Inflammatory macrophage (primary cell): ENCODE data around the gene PTPN2.
A peak's percentile ranks its signal among the peaks of the same experiment; 100 is the strongest.
"Not testable (repeated sequence)": the region's sequence is repeated elsewhere in the genome, so short reads cannot be mapped to it uniquely, and the experiment has no call there.

Experiments
- DNase-seq, 2 donors: peaks; one replicate each; pipeline ENCODE4 v3.0.0-alpha.2; 2020 to 2022

The PTPN2 gene

GRCh38 chr18:12891561-12891960 lies 7.5 kb upstream of the PTPN2 start:
- DNase-seq: peak in 1 of 2 donors; percentile 31

DNA sequence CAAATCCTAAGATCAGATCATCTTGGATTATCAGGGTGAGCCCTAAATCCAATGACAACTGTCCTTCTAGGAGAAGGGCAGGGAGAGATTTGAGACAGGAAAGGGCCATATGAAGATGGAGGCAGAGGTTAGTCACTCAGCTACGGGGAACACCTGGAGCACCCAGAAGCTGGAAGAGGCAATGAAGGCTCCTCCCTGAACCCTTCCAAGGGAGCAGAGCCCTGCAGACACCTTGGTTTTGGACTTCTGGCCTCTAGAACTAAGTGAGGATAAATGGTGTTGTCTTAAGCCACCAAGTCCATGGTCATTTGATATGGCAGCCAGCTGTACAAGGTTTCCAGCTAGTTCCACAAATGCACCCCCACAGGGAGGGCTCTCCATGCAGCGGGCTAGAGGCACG lies 6.9 kb upstream of the PTPN2 start:
- DNase-seq: no peak

GRCh38 chr18:12886498-12887126 lies 2.6 kb upstream of the PTPN2 start:
- peak; percentile 26 to 27 for DNase-seq

GRCh38 chr18:12885500-12885899 lies 1.5 kb upstream of the PTPN2 start:
- no peak for DNase-seq

DNA sequence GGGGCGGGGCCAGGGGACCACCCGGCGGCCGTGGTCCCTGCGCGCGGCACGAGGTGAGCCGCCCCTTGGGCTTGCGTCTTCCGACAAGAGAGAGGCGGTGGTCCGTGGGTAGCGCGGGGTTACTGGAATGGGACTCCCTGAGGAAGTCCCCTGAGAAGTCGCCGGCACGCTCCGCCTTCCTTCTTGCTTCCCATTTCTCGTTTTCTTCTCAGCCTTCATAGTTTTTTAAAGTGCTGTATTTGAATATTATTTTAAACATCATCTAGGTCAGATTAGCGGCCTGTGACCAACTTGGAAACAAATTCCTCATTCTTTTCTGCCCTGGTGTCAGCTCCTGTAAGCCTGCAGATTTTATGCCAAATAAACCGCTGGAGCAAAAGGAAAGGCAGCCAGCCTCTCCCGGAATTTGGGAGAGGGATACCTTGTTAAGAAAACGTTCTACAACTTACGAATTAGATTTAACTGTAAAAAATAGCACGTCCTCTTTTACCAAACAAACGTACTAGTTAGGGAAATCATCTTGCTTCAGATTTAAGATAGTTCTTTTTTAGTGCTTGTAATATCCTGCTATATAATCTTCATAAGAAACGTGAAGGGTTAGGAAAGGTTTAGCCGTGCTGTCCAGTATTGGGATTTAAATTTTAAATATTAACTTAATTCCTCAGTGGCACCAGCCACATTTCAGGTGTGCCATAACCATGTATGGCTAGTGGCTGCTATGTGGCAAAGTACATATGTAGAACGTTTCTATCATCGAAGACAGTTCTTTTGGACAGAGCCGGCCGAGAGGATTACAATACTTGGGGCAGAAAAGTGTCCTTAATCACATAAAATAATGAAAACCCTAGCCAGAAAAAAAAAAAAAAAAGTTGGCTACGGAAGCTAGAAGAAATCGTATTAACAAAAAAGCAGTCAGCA lies 628 bp upstream of the PTPN2 start:
- DNase-seq: no peak

DNA sequence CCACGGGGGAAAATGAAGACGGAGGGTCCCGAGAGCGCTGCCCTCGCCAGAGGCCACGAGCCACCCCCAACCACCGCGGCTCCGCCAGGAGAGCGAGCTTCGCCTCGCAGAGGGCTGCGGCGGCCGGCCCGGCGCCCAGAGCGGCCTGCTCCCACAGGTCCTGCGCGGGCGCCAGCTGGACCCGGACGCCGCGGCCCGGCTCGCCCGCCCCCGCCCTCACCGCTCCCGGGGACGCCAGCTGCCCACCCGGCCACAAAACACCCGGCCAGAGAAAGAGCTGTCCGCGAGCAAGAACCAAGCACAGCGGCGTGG lies 709 bp downstream of the PTPN2 start:
- no peak for DNase-seq

DNA sequence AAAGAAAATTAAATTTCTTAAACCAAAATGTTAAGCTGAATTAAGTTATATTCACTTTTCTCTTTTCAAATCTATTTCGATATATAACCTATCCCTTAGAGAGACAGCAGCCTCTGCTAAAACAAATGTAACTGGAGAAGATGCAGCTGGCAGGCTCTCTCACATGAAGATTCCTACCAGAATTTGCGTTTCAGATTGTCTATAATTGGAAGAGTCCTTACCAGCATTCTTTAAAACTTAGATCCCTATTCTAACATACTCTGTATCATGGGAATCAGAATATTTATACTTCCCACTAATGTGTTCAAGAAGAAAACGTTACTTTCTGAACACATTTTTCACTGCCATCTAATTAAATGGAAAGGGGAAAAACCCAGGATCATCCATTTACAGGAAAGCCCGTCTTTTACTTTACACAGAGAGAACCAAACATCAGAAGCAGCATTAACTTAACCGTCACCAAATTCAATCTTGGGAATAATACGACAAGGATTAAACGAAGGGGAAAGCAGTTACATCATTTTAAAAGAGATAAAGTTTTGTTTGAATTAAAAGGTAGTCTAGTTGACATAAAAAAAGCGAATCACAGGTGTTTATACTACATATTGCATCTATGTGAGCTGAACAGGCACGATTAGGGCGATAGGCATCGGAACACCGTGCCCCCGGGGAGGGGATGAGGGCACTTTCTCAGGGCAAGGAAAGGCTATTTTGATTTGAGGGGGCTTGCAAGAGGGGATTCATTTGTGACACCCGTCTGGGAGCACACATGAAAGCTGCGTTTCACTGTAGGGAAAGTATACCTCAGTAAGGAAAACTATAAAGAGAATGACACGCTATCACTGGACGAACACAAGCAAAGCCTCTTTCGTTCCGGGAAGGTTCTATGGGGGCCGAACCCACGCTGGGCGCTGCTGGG lies 1.3 kb downstream of the PTPN2 start:
- no peak for DNase-seq

DNA sequence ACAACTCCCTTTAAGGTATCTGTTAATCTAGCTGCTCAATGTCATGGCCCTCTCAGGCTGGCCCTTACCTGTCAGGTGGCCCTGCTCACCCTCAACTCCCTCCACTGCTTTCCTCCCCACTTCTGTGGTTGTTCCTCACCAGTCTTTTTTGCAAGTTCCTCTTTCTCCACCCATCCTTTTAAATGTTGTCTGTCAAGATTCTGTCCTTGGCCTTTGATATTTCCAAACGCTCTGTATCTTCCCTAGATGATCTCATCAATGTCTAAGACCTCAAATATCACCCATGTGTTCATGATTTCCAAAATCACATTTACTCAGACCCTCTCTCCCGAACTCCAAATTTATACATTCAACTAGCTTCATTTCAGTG lies 3.5 kb downstream of the PTPN2 start:
- DNase-seq: peak; percentile 33 to 64

DNA sequence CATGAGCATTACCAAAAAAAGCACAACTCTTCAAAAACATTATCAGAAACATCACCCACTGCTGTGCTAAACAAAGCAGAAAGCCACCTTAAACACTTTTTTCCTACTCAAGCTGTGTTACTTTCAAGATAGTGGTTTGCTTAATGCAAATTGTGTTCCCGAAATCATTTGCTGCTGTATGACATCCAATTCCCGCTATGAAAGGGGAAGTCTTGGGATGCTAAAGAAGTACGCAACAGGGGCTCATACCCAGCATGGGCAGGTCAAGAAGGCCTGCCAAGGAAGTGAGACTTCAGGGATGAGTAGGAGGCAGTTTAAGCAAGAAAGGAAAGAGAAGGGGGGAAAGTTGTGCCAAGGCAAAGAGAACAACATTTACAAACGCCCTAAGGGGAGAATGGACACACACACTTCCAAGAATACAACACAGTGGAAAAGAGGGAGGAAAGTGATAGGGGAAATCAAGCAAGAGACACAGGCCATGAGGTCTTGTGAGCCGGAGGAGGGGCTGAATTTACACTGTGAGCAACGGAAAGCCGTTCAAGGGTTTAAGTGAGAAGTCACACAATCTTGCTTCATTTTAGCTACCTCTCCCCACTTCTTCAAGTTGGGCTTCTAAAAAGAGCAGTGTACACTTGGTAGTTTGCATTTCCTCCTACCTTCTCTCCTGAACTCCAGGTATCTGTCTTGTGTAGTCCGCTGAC lies 4.0 kb downstream of the PTPN2 start:
- DNase-seq: peak; percentile 89 to 92

GRCh38 chr18:12874992-12875391 lies 9.0 kb downstream of the PTPN2 start:
- not testable (repeated sequence) for DNase-seq

GRCh38 chr18:12873961-12874567 lies 10.0 kb downstream of the PTPN2 start:
- not testable (repeated sequence) for DNase-seq

DNA sequence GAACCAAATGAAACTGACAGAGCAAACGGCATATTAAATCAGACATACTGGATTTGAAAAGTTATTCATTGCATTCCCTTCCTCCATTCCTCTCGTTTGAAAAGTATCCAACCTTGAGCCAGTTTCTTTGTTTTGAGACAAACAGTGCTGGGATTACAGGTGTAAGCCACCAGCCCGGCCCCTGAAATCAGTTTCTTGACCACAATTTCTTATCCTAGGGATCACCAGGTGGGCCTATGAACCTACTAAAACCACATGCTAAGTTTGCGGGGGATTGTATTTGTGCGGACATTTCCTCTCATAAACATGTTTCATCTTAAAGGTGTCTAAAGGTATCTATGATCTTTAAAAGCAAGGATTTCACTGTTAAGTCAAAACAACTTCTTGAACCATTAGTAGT lies 11.6 kb downstream of the PTPN2 start:
- no peak for DNase-seq

- DNase-seq: no peak
These were observed 15.5 kb downstream of the PTPN2 start for GRCh38 chr18:12868576-12868975.

GRCh38 chr18:12867441-12868123 lies 16.5 kb downstream of the PTPN2 start:
- peak in 1 of 2 donors; percentile 24 for DNase-seq

GRCh38 chr18:12863687-12864216 lies 20.3 kb downstream of the PTPN2 start:
- no peak for DNase-seq

- no peak for DNase-seq
These were observed 21.1 kb downstream of the PTPN2 start for GRCh38 chr18:12862874-12863482.

GRCh38 chr18:12862467-12862866 lies 21.6 kb downstream of the PTPN2 start:
- no peak for DNase-seq

GRCh38 chr18:12861637-12862036 lies 22.4 kb downstream of the PTPN2 start:
- no peak for DNase-seq

- no peak for DNase-seq
These were observed 23.5 kb downstream of the PTPN2 start for GRCh38 chr18:12860530-12860929.

DNA sequence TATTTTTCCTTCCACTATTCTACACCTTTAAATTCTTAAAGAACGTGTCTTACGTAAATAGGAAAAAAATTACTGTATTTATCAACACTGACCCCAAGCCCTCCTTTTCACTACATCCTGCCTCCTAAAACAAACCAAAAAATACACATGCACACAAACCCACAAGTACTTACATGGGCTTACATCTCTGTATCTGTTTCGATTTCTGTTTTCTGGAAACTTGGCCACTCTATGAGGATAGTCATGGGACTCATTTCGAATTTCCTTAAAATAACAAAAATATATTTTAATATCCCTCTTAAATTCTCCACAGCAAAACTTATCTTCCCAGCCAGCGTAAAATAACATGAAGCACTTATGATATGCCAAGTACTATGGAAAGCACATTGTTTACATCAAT lies 25.0 kb downstream of the PTPN2 start:
- DNase-seq: no peak
